HepG2 (cell line): ENCODE data around the gene MYLK. TPM values are rescaled to one million over a fixed set of nuclear protein-coding genes. Genes with fewer than 3 reads are reported as not detected.

Experiments
- CCAR2 ChIP-seq: fragments of 200-400 bp; formaldehyde crosslinking; optimal IDR thresholded peaks from 2 replicates; pipeline ENCODE3; 2018; ENCODE audit warnings: low read depth, mild to moderate bottlenecking, low read length, moderate library complexity
- CREB3 ChIP-seq: sonication (generic); formaldehyde crosslinking; IDR thresholded peaks from 2 replicates; pipeline ENCODE4 v1.5.0; 2020; ENCODE audit warnings: missing genetic modification reagents
- ESRRA ChIP-seq: sonication (generic); formaldehyde crosslinking; IDR thresholded peaks from 2 replicates; pipeline ENCODE4 v1.5.1; 2020; ENCODE audit warnings: mild to moderate bottlenecking, low read depth, missing genetic modification reagents
- FOXP1 ChIP-seq, 2 experiments: fragments of 450-650 bp in 1 of 2; IDR thresholded peaks; 2 replicates each; pipeline ENCODE4 v1.6.1; 2017 to 2018; ENCODE audit warnings: antibody characterized with exemption in 1 of 2
- GATAD1 ChIP-seq: IDR thresholded peaks from 2 replicates; pipeline ENCODE4 v1.6.1; 2016; ENCODE audit warnings: missing genetic modification reagents, missing compliant biosample characterization
- HDAC2 ChIP-seq: sonication (generic); formaldehyde crosslinking; IDR thresholded peaks from 2 replicates; pipeline ENCODE4 v1.4.0; 2020; ENCODE audit warnings: missing genetic modification reagents
- HNF4A ChIP-seq: sonication (generic); formaldehyde crosslinking; IDR thresholded peaks from 2 replicates; pipeline ENCODE4 v1.4.0; 2020; ENCODE audit warnings: missing genetic modification reagents
- HOXA9 ChIP-seq: sonication (generic); formaldehyde crosslinking; IDR thresholded peaks from 2 replicates; pipeline ENCODE4 v1.8.1; 2022; ENCODE audit warnings: missing genetic modification reagents, mild to moderate bottlenecking, moderate library complexity, borderline replicate concordance
- NR2F1 ChIP-seq, 2 experiments: fragments of 450-650 bp in 1 of 2; formaldehyde crosslinking in 1 of 2; IDR thresholded peaks; 2 replicates each; pipeline versions ENCODE4 v1.5.0 to v1.6.1; 2016 to 2020; ENCODE audit warnings: mild to moderate bottlenecking in 1 of 2, missing compliant biosample characterization in 1 of 2, missing genetic modification reagents in 1 of 2, moderate library complexity in 1 of 2
- RORA ChIP-seq: sonication (generic); formaldehyde crosslinking; IDR thresholded peaks from 2 replicates; pipeline ENCODE4 v1.5.0; 2020; ENCODE audit warnings: mild to moderate bottlenecking, missing genetic modification reagents, moderate library complexity
- SKI ChIP-seq: fragments of 450-650 bp; IDR thresholded peaks from one replicate; pipeline ENCODE4 v1.6.1; 2018; ENCODE audit warnings: mild to moderate bottlenecking; ENCODE audit not compliant: partially characterized antibody
- SMAD9 ChIP-seq: sonication (generic); formaldehyde crosslinking; IDR thresholded peaks from 2 replicates; pipeline ENCODE4 v1.5.1; 2020; ENCODE audit warnings: mild to moderate bottlenecking, missing genetic modification reagents
- SRSF1 ChIP-seq: fragments of 200-400 bp; formaldehyde crosslinking; optimal IDR thresholded peaks from 2 replicates; pipeline ENCODE3; 2017; ENCODE audit warnings: mild to moderate bottlenecking, low read depth, low read length, moderate library complexity
- TBP ChIP-seq: sonication (generic); formaldehyde crosslinking; IDR thresholded peaks from 2 replicates; pipeline ENCODE4 v1.5.0; 2020; ENCODE audit warnings: missing genetic modification reagents
- THAP9 ChIP-seq: sonication (generic); formaldehyde crosslinking; IDR thresholded peaks from 2 replicates; pipeline ENCODE4; 2020; ENCODE audit warnings: missing genetic modification reagents, mild to moderate bottlenecking, borderline replicate concordance
- THRA ChIP-seq: sonication (generic); formaldehyde crosslinking; IDR thresholded peaks from 2 replicates; pipeline ENCODE4 v1.4.0; 2020; ENCODE audit warnings: missing genetic modification reagents, borderline replicate concordance
- ZNF17 ChIP-seq: sonication (generic); formaldehyde crosslinking; IDR thresholded peaks from 2 replicates; pipeline ENCODE4 v1.5.0; 2020; ENCODE audit warnings: mild to moderate bottlenecking, missing genetic modification reagents
- ZSCAN22 ChIP-seq: sonication (generic); formaldehyde crosslinking; IDR thresholded peaks from 2 replicates; pipeline ENCODE4 v1.4.0; 2020; ENCODE audit warnings: mild to moderate bottlenecking, missing genetic modification reagents
- polyA plus RNA-seq, 8 experiments: library from polyadenylated mRNA; depleted of rRNA in 3 of 8; stranded (reverse) in 7 of 8; unstranded in 1 of 8; fragments of >200 nt; fragmentation: Illumina TruSeq in 4 of 8; extraction: Trizol in 4 of 8; gene quantifications; 2 replicates each; pipeline versions ENCODE4 v1.2.1 to v1.2.3, GENCODE V29; 2011 to 2016; ENCODE audit warnings: low read depth in 4 of 8, missing spikeins in 1 of 8, mixed read lengths in 1 of 8; ENCODE audit not compliant: insufficient read depth in 1 of 8
- total RNA-seq, 5 experiments: library from RNA; depleted of rRNA; stranded (reverse); fragments of >200 nt; fragmentation: Illumina TruSeq; extraction: Trizol; gene quantifications; 2 replicates each; pipeline ENCODE4 v1.2.3, GENCODE V29; 2016; ENCODE audit warnings: low read depth in 1 of 5
- TF ChIP-seq, protein P1 (sequence below): sonication (generic); formaldehyde crosslinking; IDR thresholded peaks from 2 replicates; pipeline ENCODE4 v1.8.0; 2022; ENCODE audit warnings: mild to moderate bottlenecking, missing genetic modification reagents; ENCODE audit not compliant: insufficient replicate concordance
- TF ChIP-seq, protein P2 (sequence below): sonication (generic); formaldehyde crosslinking; IDR thresholded peaks from 2 replicates; pipeline ENCODE4 v1.8.0; 2022; ENCODE audit warnings: missing genetic modification reagents, mild to moderate bottlenecking, borderline replicate concordance
- TF ChIP-seq, protein P3 (sequence below): sonication (generic); formaldehyde crosslinking; IDR thresholded peaks from 2 replicates; pipeline ENCODE4 v1.4.0; 2020; ENCODE audit warnings: missing genetic modification reagents, mild to moderate bottlenecking, borderline replicate concordance

The MYLK gene
- total and polyA plus RNA-seq, 2 of the 13 experiments (the other 11 are each of a cell fraction or from before 2014, with no cell fraction given): 10.6 to 34.9 TPM

DNA sequence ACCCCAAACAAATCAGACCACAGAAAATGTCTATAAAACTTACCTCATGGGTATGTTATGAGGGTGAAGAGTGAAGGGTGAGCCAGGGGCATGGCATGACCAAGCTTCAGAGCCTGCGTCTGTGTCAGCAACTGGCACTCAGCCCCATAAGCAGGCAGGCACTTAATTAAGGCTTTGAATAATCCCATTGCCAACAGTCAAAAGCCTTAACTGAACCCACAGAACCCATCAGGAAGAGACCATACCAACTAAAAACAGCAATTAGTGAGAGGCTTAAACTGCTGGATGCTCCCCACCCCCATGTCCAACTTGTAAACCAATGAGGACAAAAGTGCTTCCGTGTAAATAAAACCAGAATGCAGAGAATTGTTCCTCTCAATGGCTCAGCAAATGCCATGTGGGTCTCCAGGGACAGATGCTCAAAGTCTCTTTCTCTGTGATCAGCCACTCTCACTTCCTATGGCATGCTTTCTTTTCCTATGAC, 126.0 kb downstream of the MYLK start (continued):
- TF ChIP-seq, protein P1, sequence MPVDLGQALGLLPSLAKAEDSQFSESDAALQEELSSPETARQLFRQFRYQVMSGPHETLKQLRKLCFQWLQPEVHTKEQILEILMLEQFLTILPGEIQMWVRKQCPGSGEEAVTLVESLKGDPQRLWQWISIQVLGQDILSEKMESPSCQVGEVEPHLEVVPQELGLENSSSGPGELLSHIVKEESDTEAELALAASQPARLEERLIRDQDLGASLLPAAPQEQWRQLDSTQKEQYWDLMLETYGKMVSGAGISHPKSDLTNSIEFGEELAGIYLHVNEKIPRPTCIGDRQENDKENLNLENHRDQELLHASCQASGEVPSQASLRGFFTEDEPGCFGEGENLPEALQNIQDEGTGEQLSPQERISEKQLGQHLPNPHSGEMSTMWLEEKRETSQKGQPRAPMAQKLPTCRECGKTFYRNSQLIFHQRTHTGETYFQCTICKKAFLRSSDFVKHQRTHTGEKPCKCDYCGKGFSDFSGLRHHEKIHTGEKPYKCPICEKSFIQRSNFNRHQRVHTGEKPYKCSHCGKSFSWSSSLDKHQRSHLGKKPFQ (CRISPR knock-in tag): no peak
- TF ChIP-seq ESRRA (CRISPR knock-in tag) (no peak), SMAD9 (no peak), ZNF17 (CRISPR knock-in tag) (no peak), GATAD1 (no peak; the same call in 1 of the 2 replicates), FOXP1 (IDR thresholded peaks at IDR 0.05) (0 out of 2 replicates have a peak, but pooled peaks have one; percentile 4), FOXP1 (CRISPR knock-in tag; IDR thresholded peaks at IDR 0.05) (peak; percentile 68; the same call in 1 of the 2 replicates), SRSF1 (no peak), HOXA9 (no peak), CCAR2 (no peak), THAP9 (CRISPR knock-in tag) (no peak), SKI (no peak), CREB3 (CRISPR knock-in tag) (no peak), RORA (CRISPR knock-in tag) (no peak), ZSCAN22 (CRISPR knock-in tag) (no peak), HDAC2 (no peak; the same call in 1 of the 2 replicates), TBP (no peak), NR2F1 (CRISPR knock-in tag; IDR thresholded peaks at IDR 0.05) (no peak), HNF4A (peak; percentile 66), THRA (CRISPR knock-in tag) (no peak; the same call in 1 of the 2 replicates)
- TF ChIP-seq, protein P2, sequence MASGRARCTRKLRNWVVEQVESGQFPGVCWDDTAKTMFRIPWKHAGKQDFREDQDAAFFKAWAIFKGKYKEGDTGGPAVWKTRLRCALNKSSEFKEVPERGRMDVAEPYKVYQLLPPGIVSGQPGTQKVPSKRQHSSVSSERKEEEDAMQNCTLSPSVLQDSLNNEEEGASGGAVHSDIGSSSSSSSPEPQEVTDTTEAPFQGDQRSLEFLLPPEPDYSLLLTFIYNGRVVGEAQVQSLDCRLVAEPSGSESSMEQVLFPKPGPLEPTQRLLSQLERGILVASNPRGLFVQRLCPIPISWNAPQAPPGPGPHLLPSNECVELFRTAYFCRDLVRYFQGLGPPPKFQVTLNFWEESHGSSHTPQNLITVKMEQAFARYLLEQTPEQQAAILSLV (CRISPR knock-in tag): no peak
- TF ChIP-seq, protein P3, sequence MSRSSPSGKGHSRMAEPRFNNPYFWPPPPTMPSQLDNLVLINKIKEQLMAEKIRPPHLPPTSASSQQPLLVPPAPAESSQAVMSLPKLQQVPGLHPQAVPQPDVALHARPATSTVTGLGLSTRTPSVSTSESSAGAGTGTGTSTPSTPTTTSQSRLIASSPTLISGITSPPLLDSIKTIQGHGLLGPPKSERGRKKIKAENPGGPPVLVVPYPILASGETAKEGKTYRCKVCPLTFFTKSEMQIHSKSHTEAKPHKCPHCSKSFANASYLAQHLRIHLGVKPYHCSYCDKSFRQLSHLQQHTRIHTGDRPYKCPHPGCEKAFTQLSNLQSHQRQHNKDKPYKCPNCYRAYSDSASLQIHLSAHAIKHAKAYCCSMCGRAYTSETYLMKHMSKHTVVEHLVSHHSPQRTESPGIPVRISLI (CRISPR knock-in tag): no peak
